H9 (cell line): ENCODE data around the gene TRIM65. TPM values are rescaled to one million over a fixed set of nuclear protein-coding genes. Genes with fewer than 3 reads are reported as not detected.

Source experiments
- DNase-seq: peaks from one replicate; pipeline ENCODE4 v3.0.0-alpha.2; 2017
- H2AFZ ChIP-seq: one replicate; pipeline ENCODE4 v1.6.1; 2013; ENCODE audit warnings: mild to moderate bottlenecking, low read length, control low read depth, moderate library complexity
- H2AK5ac ChIP-seq: 2 replicates; pipeline ENCODE4 v1.6.1; 2013; ENCODE audit warnings: low read length, control low read depth, mixed read lengths; ENCODE audit not compliant: insufficient read length
- H2BK120ac ChIP-seq: one replicate; pipeline ENCODE4 v1.6.1; 2013; ENCODE audit warnings: low read depth, mild to moderate bottlenecking, low read length, control low read depth, inconsistent platforms; ENCODE audit not compliant: poor library complexity, severe bottlenecking
- H2BK12ac ChIP-seq: 2 replicates; pipeline ENCODE4 v1.6.1; 2013; ENCODE audit warnings: low read length, control low read depth, mixed read lengths, low read depth; ENCODE audit not compliant: insufficient read length
- H2BK15ac ChIP-seq: 2 replicates; pipeline ENCODE4 v1.6.1; 2013; ENCODE audit warnings: low read depth, low read length, control low read depth
- H2BK20ac ChIP-seq: one replicate; pipeline ENCODE4 v1.6.1; 2013; ENCODE audit warnings: low read depth, mild to moderate bottlenecking, low read length, control low read depth, inconsistent platforms; ENCODE audit not compliant: poor library complexity, severe bottlenecking
- H2BK5ac ChIP-seq: 2 replicates; pipeline ENCODE4 v1.6.1; 2013; ENCODE audit warnings: low read length, control low read depth, mixed read lengths; ENCODE audit not compliant: insufficient read length
- H3K14ac ChIP-seq: 2 replicates; pipeline ENCODE4 v1.6.1; 2013; ENCODE audit warnings: low read length, control low read depth; ENCODE audit not compliant: insufficient read depth
- H3K18ac ChIP-seq: 2 replicates; pipeline ENCODE4 v1.6.1; 2013; ENCODE audit warnings: low read depth, mild to moderate bottlenecking, mixed read lengths, low read length, control low read depth; ENCODE audit not compliant: insufficient read length
- H3K23ac ChIP-seq: 2 replicates; pipeline ENCODE4 v1.6.1; 2013; ENCODE audit warnings: low read length, control low read depth, mixed read lengths, low read depth; ENCODE audit not compliant: insufficient read length
- H3K23me2 ChIP-seq: 2 replicates; pipeline ENCODE4 v1.6.1; 2013; ENCODE audit warnings: low read depth, mild to moderate bottlenecking, mixed read lengths, low read length, control low read depth; ENCODE audit not compliant: insufficient read length, poor library complexity, severe bottlenecking
- H3K27ac ChIP-seq: 2 replicates; pipeline ENCODE4 v1.5.1; 2013; ENCODE audit warnings: low read length, control low read depth, mixed read lengths, low read depth; ENCODE audit not compliant: insufficient read length
- H3K27me3 ChIP-seq: 2 replicates; pipeline ENCODE4 v1.6.1; 2013; ENCODE audit warnings: low read length, control low read depth, inconsistent platforms; ENCODE audit not compliant: insufficient read depth
- H3K4ac ChIP-seq: 2 replicates; pipeline ENCODE4 v1.6.1; 2013; ENCODE audit warnings: low read depth, mild to moderate bottlenecking, control low read depth, inconsistent platforms, low read length, moderate library complexity
- H3K4me1 ChIP-seq: 2 replicates; pipeline ENCODE4 v1.6.1; 2013; ENCODE audit warnings: low read length, control low read depth, inconsistent platforms; ENCODE audit not compliant: insufficient read depth
- H3K4me2 ChIP-seq: 2 replicates; pipeline ENCODE4 v1.6.1; 2013; ENCODE audit warnings: low read length, control low read depth, mixed read lengths; ENCODE audit not compliant: insufficient read length, insufficient read depth
- H3K56ac ChIP-seq: 2 replicates; pipeline ENCODE4 v1.6.1; 2013; ENCODE audit warnings: low read depth, mild to moderate bottlenecking, mixed read lengths, low read length, control low read depth; ENCODE audit not compliant: insufficient read length
- H3K79me1 ChIP-seq: 2 replicates; pipeline ENCODE4 v1.6.1; 2013; ENCODE audit warnings: low read depth, mild to moderate bottlenecking, moderate library complexity, low read length, control low read depth, inconsistent platforms; ENCODE audit not compliant: insufficient read depth, poor library complexity, severe bottlenecking
- H3K79me2 ChIP-seq: 2 replicates; pipeline ENCODE4 v1.6.1; 2013; ENCODE audit warnings: low read length, control low read depth, inconsistent platforms; ENCODE audit not compliant: insufficient read depth
- H3K9ac ChIP-seq: 2 replicates; pipeline ENCODE4 v1.6.1; 2013; ENCODE audit warnings: low read length, control low read depth, mixed read lengths; ENCODE audit not compliant: insufficient read length; ENCODE audit errors: extremely low read depth
- H3K9me3 ChIP-seq: one replicate; pipeline ENCODE4 v1.6.1; 2013; ENCODE audit warnings: low read depth, low read length, inconsistent platforms; ENCODE audit not compliant: control insufficient read depth
- H3T11ph ChIP-seq: one replicate; pipeline ENCODE4 v1.6.1; 2013; ENCODE audit warnings: mild to moderate bottlenecking, low read length, control low read depth, inconsistent platforms
- H4K20me1 ChIP-seq: one replicate; pipeline ENCODE4 v1.6.1; 2013; ENCODE audit not compliant: control insufficient read depth, insufficient read length, insufficient read depth
- H4K5ac ChIP-seq: 2 replicates; pipeline ENCODE4 v1.6.1; 2013; ENCODE audit warnings: low read depth, mild to moderate bottlenecking, mixed read lengths, low read length, control low read depth; ENCODE audit not compliant: insufficient read length
- H4K8ac ChIP-seq: replicated peaks from 2 replicates; pipeline ENCODE4 v1.6.1; 2013; ENCODE audit warnings: low read length, control low read depth, mixed read lengths, low read depth; ENCODE audit not compliant: insufficient read length
- H4K91ac ChIP-seq: 2 replicates; pipeline ENCODE4 v1.6.1; 2013; ENCODE audit warnings: low read depth, mild to moderate bottlenecking, moderate library complexity, mixed read lengths, low read length, control low read depth; ENCODE audit not compliant: insufficient read length
- H3K27ac Mint-ChIP-seq, 3 experiments: 2 replicates in 2 of 3; 3 replicates in 1 of 3; pipeline ENCODE4 v1.8.0; 2020 to 2021; ENCODE audit warnings: mixed read lengths in 3 of 3, mild to moderate bottlenecking in 1 of 3, moderate library complexity in 1 of 3
- H3K27me3 Mint-ChIP-seq: 2 replicates; pipeline ENCODE4 v1.8.0; 2021; ENCODE audit warnings: low read depth, mild to moderate bottlenecking, moderate library complexity, mixed read lengths
- H3K36me3 Mint-ChIP-seq, 3 experiments: 2 replicates in 2 of 3; 3 replicates in 1 of 3; pipeline ENCODE4 v1.8.0; 2020 to 2021; ENCODE audit warnings: low read depth in 3 of 3, mixed read lengths in 3 of 3; ENCODE audit not compliant: insufficient read depth in 1 of 3
- H3K4me1 Mint-ChIP-seq, 2 experiments: 2 replicates each; pipeline ENCODE4 v1.8.0; 2020; ENCODE audit warnings: mixed read lengths in 2 of 2
- H3K4me3 Mint-ChIP-seq, 2 experiments: 2 replicates in 1 of 2; 3 replicates in 1 of 2; pipeline ENCODE4 v1.8.0; 2020 to 2021; ENCODE audit warnings: mild to moderate bottlenecking in 2 of 2, mixed read lengths in 2 of 2, moderate library complexity in 1 of 2
- H3K9me3 Mint-ChIP-seq, 2 experiments: 2 replicates in 1 of 2; 3 replicates in 1 of 2; pipeline ENCODE4 v1.8.0; 2020; ENCODE audit warnings: mild to moderate bottlenecking in 2 of 2, mixed read lengths in 2 of 2, moderate library complexity in 1 of 2
- WGBS: extraction: QIAGEN DNeasy Blood & Tissue Kit; methylation state at CpG from one replicate; pipeline ENCODE4 v1.1.7; 2013; ENCODE audit warnings: missing lambda C conversion rate, low lambda C conversion rate, mixed read lengths; ENCODE audit not compliant: insufficient read length; ENCODE audit errors: extremely low coverage; 5-methylcytosine and 5-hydroxymethylcytosine counted together
- long read RNA-seq: library from polyadenylated mRNA; unstranded; transcript quantifications from one replicate; pipeline ENCODE4 v2.0.0, GENCODE V29; 2020
- total RNA-seq: library from RNA; stranded (reverse); gene quantifications from 2 replicates; pipeline ENCODE4 v1.2.1, GENCODE V29; 2021
- TF ChIP-seq, protein P1 (sequence below): fragments of 200-600 bp; sonication (generic); conservative IDR thresholded peaks from 3 replicates; pipeline ENCODE4 v1.8.0; 2021; ENCODE audit warnings: antibody characterized with exemption, mild to moderate bottlenecking

Gene TRIM65, protein sequence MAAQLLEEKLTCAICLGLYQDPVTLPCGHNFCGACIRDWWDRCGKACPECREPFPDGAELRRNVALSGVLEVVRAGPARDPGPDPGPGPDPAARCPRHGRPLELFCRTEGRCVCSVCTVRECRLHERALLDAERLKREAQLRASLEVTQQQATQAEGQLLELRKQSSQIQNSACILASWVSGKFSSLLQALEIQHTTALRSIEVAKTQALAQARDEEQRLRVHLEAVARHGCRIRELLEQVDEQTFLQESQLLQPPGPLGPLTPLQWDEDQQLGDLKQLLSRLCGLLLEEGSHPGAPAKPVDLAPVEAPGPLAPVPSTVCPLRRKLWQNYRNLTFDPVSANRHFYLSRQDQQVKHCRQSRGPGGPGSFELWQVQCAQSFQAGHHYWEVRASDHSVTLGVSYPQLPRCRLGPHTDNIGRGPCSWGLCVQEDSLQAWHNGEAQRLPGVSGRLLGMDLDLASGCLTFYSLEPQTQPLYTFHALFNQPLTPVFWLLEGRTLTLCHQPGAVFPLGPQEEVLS
- 34.1 and 39.6 TPM in 2 replicates for total RNA-seq
- long read RNA-seq, partial matches to known transcripts = 1 of 3 reads
- long read RNA-seq, other reads (novel, unspliced or antisense) = 2 of 3 reads

DNA sequence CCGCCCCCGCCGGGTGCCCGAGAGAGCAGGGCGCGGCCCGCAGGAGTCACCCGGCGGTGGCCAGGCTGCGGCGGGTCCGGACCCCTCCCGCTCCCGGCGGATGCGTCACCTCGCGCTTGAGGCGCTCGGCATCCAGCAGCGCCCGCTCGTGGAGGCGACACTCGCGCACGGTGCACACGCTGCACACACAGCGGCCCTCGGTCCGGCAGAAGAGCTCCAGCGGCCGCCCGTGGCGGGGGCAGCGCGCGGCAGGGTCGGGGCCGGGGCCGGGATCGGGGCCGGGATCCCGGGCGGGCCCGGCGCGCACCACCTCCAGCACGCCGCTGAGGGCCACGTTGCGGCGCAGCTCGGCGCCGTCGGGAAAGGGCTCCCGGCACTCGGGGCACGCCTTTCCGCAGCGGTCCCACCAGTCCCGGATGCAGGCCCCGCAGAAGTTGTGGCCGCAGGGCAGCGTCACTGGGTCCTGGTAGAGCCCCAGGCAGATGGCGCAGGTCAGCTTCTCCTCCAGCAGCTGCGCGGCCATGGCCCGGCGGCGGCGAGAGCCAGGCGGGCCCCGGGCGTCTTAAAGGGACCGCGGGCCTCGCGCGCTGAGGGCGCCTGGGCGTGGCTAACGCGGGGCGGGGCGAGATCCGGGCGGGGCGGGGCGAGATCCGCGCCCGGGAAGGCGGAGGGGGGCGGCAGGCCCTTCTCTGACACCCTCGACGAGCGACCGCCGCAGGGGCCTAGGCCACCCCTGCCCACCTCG lies at the start of gene TRIM65:
Gene TRIM65 (minus strand): TSS at position 537 of the 745 bp plus-strand sequence. CDS start 14 bp downstream, at position 523.
- H3T11ph ChIP-seq = no peak within 1 kb of the TSS
- H3K9me3 ChIP-seq = no peaks in the 10 kb centered on the region
- no peak within 1 kb of the TSS for H3K56ac ChIP-seq
- no peak within 1 kb of the TSS for H2BK15ac ChIP-seq
- peaks cover 9 to 45% (median 34%) of the 10 kb centered on the region in 3 experiments for H3K36me3 Mint-ChIP-seq
- no CpG with 5 or more reads among the region's 102 CpGs for WGBS
- H3K27ac Mint-ChIP-seq = peak within 1 kb of the TSS; percentile 61 to 76 (median 70); a peak in 6 of 7 replicates
- no peaks in the 10 kb centered on the region for H4K20me1 ChIP-seq
- no peak within 1 kb of the TSS for H2AFZ ChIP-seq
- H3K4ac ChIP-seq = no peak within 1 kb of the TSS
- peaks cover 25 to 28% of the 10 kb centered on the region in 2 experiments for H3K4me1 Mint-ChIP-seq
- H3K79me2 ChIP-seq = no peaks in the 10 kb centered on the region
- H3K23me2 ChIP-seq = peaks cover 8% of the 10 kb centered on the region
- no peak within 1 kb of the TSS for H3K23ac ChIP-seq
- DNase-seq = peak; percentile 88
- H3K79me1 ChIP-seq = no peaks in the 10 kb centered on the region
- H3K4me1 ChIP-seq = no peaks in the 10 kb centered on the region; the same call in 1 of the 2 replicates
- H3K14ac ChIP-seq = peak within 1 kb of the TSS; percentile 74; the same call in 1 of the 2 replicates
- peak within 1 kb of the TSS; percentile 76 to 84 for H3K4me3 Mint-ChIP-seq
- H3K18ac ChIP-seq = peak within 1 kb of the TSS; percentile 66
- no peak within 1 kb of the TSS for H2BK20ac ChIP-seq
- no peaks in the 10 kb centered on the region for H3K27me3 ChIP-seq
- no peak within 1 kb of the TSS for H2BK12ac ChIP-seq
- H3K9me3 Mint-ChIP-seq = no peaks in the 10 kb centered on the region
- H2AK5ac ChIP-seq = no peak within 1 kb of the TSS
- no peak within 1 kb of the TSS for H4K91ac ChIP-seq
- no peak within 1 kb of the TSS for H4K8ac ChIP-seq
- H3K27ac ChIP-seq = no peak within 1 kb of the TSS
- H4K5ac ChIP-seq = no peak within 1 kb of the TSS
- peak within 1 kb of the TSS; percentile 63 for H3K4me2 ChIP-seq
- no peak within 1 kb of the TSS for H2BK120ac ChIP-seq
- H2BK5ac ChIP-seq = no peak within 1 kb of the TSS
- TF ChIP-seq, protein P1, sequence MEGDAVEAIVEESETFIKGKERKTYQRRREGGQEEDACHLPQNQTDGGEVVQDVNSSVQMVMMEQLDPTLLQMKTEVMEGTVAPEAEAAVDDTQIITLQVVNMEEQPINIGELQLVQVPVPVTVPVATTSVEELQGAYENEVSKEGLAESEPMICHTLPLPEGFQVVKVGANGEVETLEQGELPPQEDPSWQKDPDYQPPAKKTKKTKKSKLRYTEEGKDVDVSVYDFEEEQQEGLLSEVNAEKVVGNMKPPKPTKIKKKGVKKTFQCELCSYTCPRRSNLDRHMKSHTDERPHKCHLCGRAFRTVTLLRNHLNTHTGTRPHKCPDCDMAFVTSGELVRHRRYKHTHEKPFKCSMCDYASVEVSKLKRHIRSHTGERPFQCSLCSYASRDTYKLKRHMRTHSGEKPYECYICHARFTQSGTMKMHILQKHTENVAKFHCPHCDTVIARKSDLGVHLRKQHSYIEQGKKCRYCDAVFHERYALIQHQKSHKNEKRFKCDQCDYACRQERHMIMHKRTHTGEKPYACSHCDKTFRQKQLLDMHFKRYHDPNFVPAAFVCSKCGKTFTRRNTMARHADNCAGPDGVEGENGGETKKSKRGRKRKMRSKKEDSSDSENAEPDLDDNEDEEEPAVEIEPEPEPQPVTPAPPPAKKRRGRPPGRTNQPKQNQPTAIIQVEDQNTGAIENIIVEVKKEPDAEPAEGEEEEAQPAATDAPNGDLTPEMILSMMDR = no peak
- peak within 1 kb of the TSS; percentile 52 for H3K9ac ChIP-seq
- H3K27me3 Mint-ChIP-seq = no peaks in the 10 kb centered on the region; the same call in 1 of the 2 replicates
